Measurements from ENCODE around the gene COQ10A.

GRCh38 chr12:56299853-56300643, 33.3 kb downstream of the COQ10A start, which contains the start of gene CS:
- TF ChIP-seq EZH2phosphoT487 (IDR thresholded peaks at IDR 0.05; ENCODE audit: insufficient read depth, low read depth): no peak
- no peak for TF ChIP-seq EZH2 (IDR thresholded peaks at IDR 0.05; ENCODE audit: insufficient read depth, poor library complexity, severe bottlenecking)
